ENCODE results near the gene NSD1. TPM values are rescaled to one million over a fixed set of nuclear protein-coding genes. Genes with fewer than 3 reads are reported as not detected.

Gene NSD1
- total RNA-seq: 42.4 and 59.1 TPM in 2 replicates

- DNase-seq (ENCODE audit: low read depth): no peak
Measured at GRCh38 chr5:177133096-177133852, at the start of gene NSD1. TSS of gene NSD1 (plus strand) at chr5:177133773. CDS start at chr5:177135104, 1,331 bp downstream.

- no peak for DNase-seq (ENCODE audit: low read depth)
Measured at GRCh38 chr5:177084175-177084574, 49.4 kb upstream of the NSD1 start.

- peak; percentile 25 for DNase-seq (ENCODE audit: low read depth)
Measured at GRCh38 chr5:177085985-177086653, 47.5 kb upstream of the NSD1 start.

GRCh38 chr5:177086654-177087397 lies 46.7 kb upstream of the NSD1 start, which contains the start of gene FGFR4:
TSS of gene FGFR4 (plus strand) at chr5:177086915. CDS start at chr5:177089603, 2,688 bp downstream.
- peak; percentile 81 for DNase-seq (ENCODE audit: low read depth)

GRCh38 chr5:177087398-177088005 lies 46.1 kb upstream of the NSD1 start:
- DNase-seq (ENCODE audit: low read depth): peak; percentile 16

- no peak for DNase-seq (ENCODE audit: low read depth)
Measured at GRCh38 chr5:177089127-177089526, 44.4 kb upstream of the NSD1 start.

- no peak for DNase-seq (ENCODE audit: low read depth)
Measured at GRCh38 chr5:177089825-177090641, 43.5 kb upstream of the NSD1 start.

GRCh38 chr5:177090813-177091212 lies 42.8 kb upstream of the NSD1 start:
- DNase-seq (ENCODE audit: low read depth): no peak

- no peak for DNase-seq (ENCODE audit: low read depth)
Measured at GRCh38 chr5:177091232-177091631, 42.3 kb upstream of the NSD1 start.

GRCh38 chr5:177092178-177093081 lies 41.1 kb upstream of the NSD1 start:
- no peak for DNase-seq (ENCODE audit: low read depth)

- DNase-seq (ENCODE audit: low read depth): no peak
Measured at GRCh38 chr5:177093082-177093712, 40.4 kb upstream of the NSD1 start.

- DNase-seq (ENCODE audit: low read depth): no peak
Measured at GRCh38 chr5:177093803-177094202, 39.8 kb upstream of the NSD1 start.

- DNase-seq (ENCODE audit: low read depth): peak; percentile 59
Measured at GRCh38 chr5:177094224-177095087, 39.1 kb upstream of the NSD1 start.

- no peak for DNase-seq (ENCODE audit: low read depth)
Measured at GRCh38 chr5:177095088-177095669, 38.4 kb upstream of the NSD1 start.

- no peak for DNase-seq (ENCODE audit: low read depth)
Measured at GRCh38 chr5:177096162-177097015, 37.2 kb upstream of the NSD1 start.

- no peak for DNase-seq (ENCODE audit: low read depth)
Measured at GRCh38 chr5:177097016-177097985, 36.3 kb upstream of the NSD1 start.

Data from renal cortical epithelial cell (primary cell).